Measurements from ENCODE around the gene MAU2. TPM values are rescaled to one million over a fixed set of nuclear protein-coding genes. Genes with fewer than 3 reads are reported as not detected.

MAU2 gene
- total and polyA plus RNA-seq, 4 donors, result 7.5 to 31.0 (median 17.9) TPM

GRCh38 chr19:19308373-19308772 lies 12.3 kb upstream of the MAU2 start:
- no peaks in the 10 kb centered on the region for H3K27me3 ChIP-seq (ENCODE audit: control insufficient read depth in 4 of 4, insufficient read depth in 4 of 4, low read length in 3 of 4)
- TF ChIP-seq FOXA2 (IDR thresholded peaks at IDR 0.05), result no peak
- TF ChIP-seq ZBTB33 (IDR thresholded peaks at IDR 0.05), result no peak
- TF ChIP-seq MAX (IDR thresholded peaks at IDR 0.05), result no peak
- no peak for TF ChIP-seq GABPA (IDR thresholded peaks at IDR 0.05 in 1 of 2, conservative IDR thresholded peaks at IDR 0.05 in 1 of 2)
- TF ChIP-seq REST (IDR thresholded peaks at IDR 0.05), result no peak
- no peak for TF ChIP-seq FOXA1 (IDR thresholded peaks at IDR 0.05)
- no peak overlapping the region for H3K9ac ChIP-seq (ENCODE audit: low read depth in 1 of 2, low read length in 2 of 2)
- no peaks in the 10 kb centered on the region for H3K4me1 ChIP-seq (ENCODE audit: control insufficient read depth in 4 of 4, insufficient read depth in 4 of 4, low read length in 3 of 4)
- H3K4me3 ChIP-seq (ENCODE audit: low read depth in 1 of 3, low read length in 3 of 3), result no peak overlapping the region
- H3K9me3 ChIP-seq (ENCODE audit: control insufficient read depth in 4 of 4, low read length in 3 of 4), result no peaks in the 10 kb centered on the region
- no peak overlapping the region for H3K27ac ChIP-seq (ENCODE audit: low read depth in 1 of 2, low read length in 2 of 2)
- DNase-seq (ENCODE audit: low spot score), result no peak
- 97% methylated on average over 10 of the region's 10 CpGs for WGBS
- peaks cover 6 to 61% (median 31%) of the 10 kb centered on the region in 4 donors for H3K36me3 ChIP-seq (ENCODE audit: control insufficient read depth in 4 of 4, insufficient read depth in 3 of 4, low read depth in 1 of 4, low read length in 3 of 4)

GRCh38 chr19:19315444-19315843 lies 5.2 kb upstream of the MAU2 start:
- WGBS, result 96% methylated on average over 2 of the region's 2 CpGs
- H3K4me3 ChIP-seq (ENCODE audit: low read depth in 1 of 3, low read length in 3 of 3), result no peak overlapping the region
- H3K9ac ChIP-seq (ENCODE audit: low read depth in 1 of 2, low read length in 2 of 2), result no peak overlapping the region
- peaks cover 5 to 12% (median 9%) of the 10 kb centered on the region in 4 donors for H3K4me1 ChIP-seq (ENCODE audit: control insufficient read depth in 4 of 4, insufficient read depth in 4 of 4, low read length in 3 of 4)
- no peaks in the 10 kb centered on the region for H3K27me3 ChIP-seq (ENCODE audit: control insufficient read depth in 4 of 4, insufficient read depth in 4 of 4, low read length in 3 of 4)
- no peaks in the 10 kb centered on the region for H3K9me3 ChIP-seq (ENCODE audit: control insufficient read depth in 4 of 4, low read length in 3 of 4)
- H3K36me3 ChIP-seq (ENCODE audit: control insufficient read depth in 4 of 4, insufficient read depth in 3 of 4, low read depth in 1 of 4, low read length in 3 of 4), result peaks cover 5 to 28% (median 13%) of the 10 kb centered on the region in 4 donors
- no peak overlapping the region for H3K27ac ChIP-seq (ENCODE audit: low read depth in 1 of 2, low read length in 2 of 2)
- TF ChIP-seq RAD21 (IDR thresholded peaks at IDR 0.05), result peak in 1 of 2 donors; percentile 32
- no peak for TF ChIP-seq REST (IDR thresholded peaks at IDR 0.05)
- DNase-seq (ENCODE audit: low spot score), result no peak
